Mucosa of descending colon (tissue), 3 donors: Measurements from ENCODE around the gene VPS33B. TPM values are rescaled to one million over a fixed set of nuclear protein-coding genes. Genes with fewer than 3 reads are reported as not detected.
A peak's percentile ranks its signal among the peaks of the same experiment; 100 is the strongest.

Experiments used
- ATAC-seq: fragments of 200-7000 bp; cut with Tn5 transposase; one replicate; pipeline ENCODE4 v1.9.1; 2020; ENCODE audit warnings: mild to moderate bottlenecking, moderate library complexity
- DNase-seq, 3 donors: peaks; one replicate each; pipeline ENCODE4 v3.0.0-alpha.2; 2020
- H3K36me3 ChIP-seq: fragments of 200-600 bp; one replicate; pipeline ENCODE4 v1.8.0; 2021; ENCODE audit warnings: low read depth, mild to moderate bottlenecking
- H3K4me1 ChIP-seq: fragments of 200-600 bp; one replicate; pipeline ENCODE4 v1.8.0; 2021; ENCODE audit warnings: low read depth, mild to moderate bottlenecking
- H3K4me3 ChIP-seq: fragments of 200-600 bp; one replicate; pipeline ENCODE4 v1.8.0; 2021; ENCODE audit warnings: mild to moderate bottlenecking
- H3K9me3 ChIP-seq: fragments of 200-600 bp; one replicate; pipeline ENCODE4 v1.8.0; 2021; ENCODE audit warnings: mild to moderate bottlenecking
- CTCF ChIP-seq: fragments of 200-600 bp; IDR thresholded peaks from one replicate; pipeline ENCODE4 v1.8.0; 2022; ENCODE audit warnings: antibody characterized with exemption, mild to moderate bottlenecking
- intact Hi-C, 2 donors: fragments of 100-400 bp; cut with DNase I in 1 of 2; cut with micrococcal nuclease in 1 of 2; formaldehyde crosslinking; loops; one replicate each; pipeline versions ENCODE4 v1.11.0 to v1.11.1; 2022; cut with DNase I, micrococcal nuclease
- total RNA-seq, 3 donors: library from RNA; stranded (reverse); fragmentation: NEBNext Ultra II Directional in 2 of 3; extraction: Animal tissue kit (Norgen Biotek cat#: 25700) in 2 of 3; gene quantifications; one replicate each; pipeline versions ENCODE4 v1.2.1 to v1.2.4, GENCODE V29; 2021 to 2023
- donor health status: DM: no; HTN: no; CAD: no; lungs with moderate emphysema.
- donor health status: DM: no; HTN: no; CAD: no.
- donor health status: DM: no; HTN: yes; CAD: no.

The VPS33B gene
- total RNA-seq, 3 donors from 2014 or later: 13.4 to 22.7 (median 16.2) TPM

GRCh38 chr15:90994059-90994416 is 28.4 kb downstream of the VPS33B start:
- no peaks in the 10 kb centered on the region for H3K9me3 ChIP-seq
- intact Hi-C loops: no loop called here
- no peaks in the 10 kb centered on the region for H3K36me3 ChIP-seq
- H3K4me3 ChIP-seq: peak overlapping the region; percentile 85
- DNase-seq: no peak
- no peak for TF ChIP-seq CTCF
- H3K4me1 ChIP-seq: peaks cover 8% of the 10 kb centered on the region
- ATAC-seq: peak; percentile 37

- H3K36me3 ChIP-seq: no peaks in the 10 kb centered on the region
- intact Hi-C loops: no loop called here
- H3K9me3 ChIP-seq: no peaks in the 10 kb centered on the region
- no peak for ATAC-seq
- TF ChIP-seq CTCF: no peak
- H3K4me3 ChIP-seq: no peak overlapping the region
- peaks cover 8% of the 10 kb centered on the region for H3K4me1 ChIP-seq
- DNase-seq: no peak
These were observed 30.7 kb downstream of the VPS33B start for GRCh38 chr15:90991587-90992285.

GRCh38 chr15:90990446-90990845 is 31.9 kb downstream of the VPS33B start:
- DNase-seq (no peak), ATAC-seq (no peak)
- intact Hi-C loops: no loop called here
- TF ChIP-seq CTCF: no peak
- Histone ChIP-seq H3K36me3 (no peaks in the 10 kb centered on the region), H3K9me3 (no peaks in the 10 kb centered on the region), H3K4me1 (peaks cover 8% of the 10 kb centered on the region), H3K4me3 (no peak overlapping the region)

GRCh38 chr15:90989040-90989768 is 33.2 kb downstream of the VPS33B start:
- H3K36me3 ChIP-seq: no peaks in the 10 kb centered on the region
- no peak for DNase-seq
- no peak for TF ChIP-seq CTCF
- no peaks in the 10 kb centered on the region for H3K4me1 ChIP-seq
- H3K9me3 ChIP-seq: no peaks in the 10 kb centered on the region
- no peak for ATAC-seq
- intact Hi-C loops: no loop called here
- no peak overlapping the region for H3K4me3 ChIP-seq

GRCh38 chr15:90988296-90988695 is 34.1 kb downstream of the VPS33B start:
- no peak for TF ChIP-seq CTCF
- Histone ChIP-seq H3K9me3 (no peaks in the 10 kb centered on the region), H3K4me3 (no peak overlapping the region), H3K36me3 (no peaks in the 10 kb centered on the region), H3K4me1 (no peaks in the 10 kb centered on the region)
- intact Hi-C loops: no loop called here
- DNase-seq: no peak
- peak; percentile 48 for ATAC-seq
